Epidermal melanocyte (primary cell): ENCODE data around the gene DCAF11.

Experiments used
- DNase-seq: peaks from one replicate; pipeline ENCODE4 v3.0.0; 2011; ENCODE audit warnings: low spot score; ENCODE audit not compliant: insufficient read length

DCAF11 gene

DNA sequence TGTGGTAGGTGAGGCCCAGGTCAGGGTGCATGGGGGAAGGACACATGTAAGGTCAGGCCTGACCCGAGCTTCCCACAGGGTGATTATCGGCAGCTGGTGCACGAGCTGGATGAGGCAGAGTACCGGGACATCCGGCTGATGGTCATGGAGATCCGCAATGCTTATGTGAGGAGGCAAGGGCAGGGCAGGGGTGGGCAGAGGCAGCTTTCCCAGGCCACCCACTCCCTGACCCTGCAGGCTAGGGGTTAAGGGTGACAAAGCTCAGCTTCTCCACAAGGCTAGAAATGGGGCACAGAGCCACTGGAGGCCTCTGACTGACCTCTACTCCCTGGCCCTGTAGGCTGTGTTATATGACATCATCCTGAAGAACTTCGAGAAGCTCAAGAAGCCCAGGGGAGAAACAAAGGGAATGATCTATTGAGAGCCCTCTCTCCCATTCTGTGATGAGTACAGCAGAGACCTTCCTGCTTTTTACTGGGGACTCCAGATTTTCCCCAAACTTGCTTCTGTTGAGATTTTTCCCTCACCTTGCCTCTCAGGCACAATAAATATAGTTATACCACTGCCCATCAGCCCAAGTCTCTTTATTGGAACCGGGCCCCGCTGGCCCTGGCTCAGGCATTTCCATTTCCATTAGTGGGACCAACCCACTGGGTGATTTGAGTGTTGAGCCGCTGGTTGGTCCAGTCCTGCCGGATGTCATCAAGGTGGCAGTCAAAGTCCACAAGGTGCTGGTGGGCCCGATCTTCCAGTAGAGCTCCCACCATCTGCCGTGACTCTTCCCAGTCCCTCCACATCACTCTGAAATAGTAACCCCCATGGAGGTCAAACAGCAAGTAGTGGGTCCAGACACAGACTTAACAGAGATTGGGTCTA lies 24.1 kb downstream of the DCAF11 start:
- no peak for DNase-seq

DNA sequence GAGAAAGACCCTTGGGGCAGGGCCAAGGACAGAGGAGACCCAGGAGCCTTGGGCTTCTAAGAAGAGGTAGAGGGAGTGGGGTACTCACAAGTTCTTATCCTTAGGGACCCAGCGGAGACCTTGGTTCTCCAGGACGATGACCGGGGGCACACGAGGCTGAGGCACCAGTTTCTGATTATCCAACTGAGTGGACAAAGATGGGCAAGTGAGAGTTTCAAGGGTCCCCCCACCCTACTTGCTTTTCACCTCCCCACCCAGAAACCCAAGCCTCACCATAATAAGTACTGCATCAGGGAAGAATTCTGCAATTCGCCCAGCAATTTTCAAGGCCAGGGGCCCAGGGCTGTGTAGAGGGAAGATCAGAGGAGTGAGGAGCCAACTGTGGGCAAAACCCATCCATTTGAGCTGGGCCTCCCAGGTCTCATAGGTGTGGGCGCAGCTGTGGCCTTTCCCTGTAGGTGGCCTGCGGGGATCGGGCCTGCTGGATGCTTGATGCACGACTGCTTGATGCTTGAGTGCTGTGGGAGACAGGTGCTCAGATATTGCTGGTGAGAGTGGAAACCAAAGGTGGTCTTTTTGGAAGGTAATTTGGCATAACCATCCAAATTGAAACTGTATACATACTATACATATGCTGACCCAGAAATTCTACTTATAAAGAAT lies 24.8 kb downstream of the DCAF11 start:
- DNase-seq: no peak

DNA sequence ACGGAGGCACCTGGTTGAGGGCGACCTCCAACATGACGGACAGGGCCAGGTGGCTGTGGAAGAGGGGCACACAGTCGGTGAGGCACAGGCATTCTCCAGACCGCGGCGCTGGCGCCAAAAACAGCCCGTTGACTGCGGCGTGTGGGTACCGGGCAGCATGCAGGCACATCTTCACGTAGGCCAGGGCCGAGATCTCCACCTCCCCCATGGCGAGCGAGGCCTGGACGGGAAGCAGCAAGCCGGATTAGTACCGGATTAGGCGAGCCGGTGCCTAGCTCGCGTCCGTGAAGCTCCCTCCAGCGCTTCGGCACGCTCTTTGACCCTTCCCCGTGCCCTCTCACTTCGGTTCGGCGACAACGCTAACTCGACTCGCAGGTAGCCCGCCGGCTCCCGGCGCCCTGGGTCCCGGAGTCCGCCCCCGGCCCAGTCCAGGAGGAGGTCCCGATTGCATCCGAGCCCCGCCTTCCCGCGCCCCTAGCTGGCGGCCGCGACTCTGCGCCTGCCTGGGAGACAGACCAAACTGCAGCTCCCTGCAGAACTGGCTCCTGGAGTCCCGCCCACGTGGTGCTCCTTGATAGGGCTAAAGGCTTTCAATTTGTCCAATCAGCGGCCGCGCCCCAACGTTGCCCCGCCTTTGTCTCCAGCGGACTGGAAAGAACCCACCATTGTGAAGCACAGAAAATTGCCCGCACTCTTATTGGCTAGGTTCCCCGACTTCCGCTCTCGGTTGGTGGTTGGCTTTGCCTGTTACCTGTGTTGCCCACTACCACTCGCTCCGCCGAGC lies 26.7 kb downstream of the DCAF11 start, which contains the start of gene EMC9:
Gene EMC9, minus strand, starts transcription at position 495 of the 784 bp plus-strand sequence. Its CDS starts 287 bp downstream, at position 208.
- peak; percentile 99 for DNase-seq

DNA sequence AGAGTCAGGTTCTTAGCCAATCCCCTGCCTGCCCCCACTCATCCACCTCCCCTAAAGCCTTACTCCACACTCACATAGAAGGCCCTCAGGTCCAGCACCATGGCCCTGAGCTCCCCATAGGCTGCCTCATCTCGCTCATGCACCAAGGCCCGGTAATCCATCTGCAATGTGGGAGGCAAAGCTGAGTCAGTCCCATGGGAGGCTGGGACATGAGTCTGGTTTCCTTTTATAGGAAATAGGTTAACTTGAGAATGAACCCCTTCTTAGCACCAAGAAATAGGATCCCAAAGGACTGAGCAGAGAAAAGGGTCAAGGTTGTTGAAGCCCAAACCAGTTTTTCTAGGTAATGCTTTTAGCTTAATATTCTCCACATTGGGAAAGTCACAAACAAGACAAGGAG lies 28.9 kb downstream of the DCAF11 start:
- DNase-seq: no peak

DNA sequence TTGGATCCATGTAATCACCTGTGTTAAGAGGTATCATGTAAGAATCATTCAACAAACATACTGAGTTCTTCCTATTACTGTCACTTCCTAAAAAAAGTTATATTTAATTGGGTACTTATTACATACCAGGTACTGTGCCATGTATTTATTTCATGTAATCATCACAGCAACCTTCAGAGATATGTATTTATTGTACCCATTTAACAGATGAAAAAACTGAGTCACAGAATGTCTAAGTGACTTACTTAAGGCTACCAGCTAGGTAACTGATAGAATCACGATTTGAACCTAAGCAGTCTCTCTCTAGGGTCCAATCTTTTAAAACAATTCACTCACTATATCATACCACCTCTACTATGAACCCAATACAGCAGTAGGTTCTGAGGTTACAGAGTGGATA lies 29.9 kb downstream of the DCAF11 start:
- DNase-seq: no peak

DNA sequence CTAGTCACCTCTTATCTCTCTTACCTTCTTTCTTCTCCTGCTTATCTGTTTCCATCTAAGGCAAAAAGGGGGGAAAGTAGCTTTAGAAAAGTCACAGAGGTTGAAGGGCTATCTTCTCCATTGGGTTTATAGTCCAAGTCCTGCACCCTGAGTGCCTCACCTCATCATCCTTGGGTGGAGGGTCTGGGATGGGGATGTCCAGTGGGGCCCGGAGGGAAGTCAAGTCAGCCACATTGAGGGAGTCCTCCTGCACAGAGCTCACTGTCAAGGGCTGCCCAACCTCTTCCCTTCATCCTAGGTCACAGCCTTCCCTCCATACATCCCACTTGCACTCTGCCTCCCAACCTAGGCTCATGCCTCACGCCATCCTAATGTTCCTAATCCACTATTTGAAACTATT lies 30.6 kb downstream of the DCAF11 start:
- DNase-seq: no peak

DNA sequence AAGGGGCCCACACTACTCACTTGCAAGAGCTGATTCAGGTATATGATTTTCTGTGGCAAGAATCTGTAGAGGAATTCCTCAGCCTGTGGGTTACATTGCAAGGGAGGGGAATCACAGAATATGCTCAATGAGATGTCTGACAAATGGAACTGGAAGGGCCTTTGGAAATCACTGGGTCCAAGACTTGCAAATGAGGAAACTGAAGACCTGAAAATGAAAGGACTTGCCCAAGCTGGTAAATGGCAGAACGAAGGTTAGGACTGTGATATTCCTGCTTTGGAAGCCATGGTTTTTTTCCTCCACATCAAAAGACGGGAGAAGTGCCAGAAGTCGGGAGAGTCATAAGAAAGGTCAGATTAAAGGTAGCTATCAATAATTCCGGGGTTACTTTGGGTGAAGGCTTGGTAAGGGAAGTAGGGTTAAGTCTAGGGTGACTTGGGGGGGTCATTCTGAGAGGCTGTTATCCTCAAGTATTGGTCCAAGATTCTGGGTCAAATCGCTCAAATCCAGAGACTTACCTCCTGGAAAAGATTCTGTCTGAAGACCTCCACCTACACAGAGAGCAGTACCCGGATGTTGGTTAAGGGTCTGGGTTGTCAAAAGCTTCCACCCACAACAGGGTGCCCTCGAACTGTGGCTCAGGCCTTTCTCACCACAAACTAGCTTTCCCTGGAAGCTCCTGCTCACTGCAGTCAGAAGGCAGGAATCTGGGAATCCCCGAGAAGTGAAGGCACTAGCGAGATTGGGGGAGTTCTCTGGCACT lies 31.3 kb downstream of the DCAF11 start:
- DNase-seq: no peak

DNA sequence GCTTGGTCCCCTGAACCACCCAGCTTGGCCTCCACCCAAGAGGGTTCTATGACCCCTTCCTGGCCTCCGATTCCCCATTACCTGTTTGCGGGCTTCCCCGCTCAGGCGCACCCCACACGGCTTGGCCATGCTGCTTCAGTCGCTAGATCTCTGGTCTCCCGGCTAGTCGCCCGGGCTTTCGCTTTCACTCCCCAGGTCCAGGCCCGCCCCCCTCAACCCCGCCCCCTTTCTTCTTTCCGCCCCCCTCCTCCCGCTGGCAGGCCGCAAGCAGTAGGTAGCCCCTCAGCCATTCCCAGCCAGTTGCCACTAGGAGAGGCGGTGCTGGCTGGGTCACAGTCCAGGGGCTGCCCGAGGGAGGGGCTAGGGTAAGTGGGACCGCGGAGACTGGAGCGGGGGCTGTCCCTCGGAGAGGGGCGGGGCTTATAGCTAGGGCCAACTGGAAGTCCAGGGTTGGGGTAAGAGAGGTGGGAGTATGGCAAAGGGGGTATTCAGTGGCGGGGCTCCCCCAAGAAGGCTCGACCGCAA lies 31.9 kb downstream of the DCAF11 start, which contains the start of gene PSME2:
Gene PSME2, minus strand, starts transcription at position 158 of the 525 bp plus-strand sequence. Its CDS starts 29 bp downstream, at position 129.
- DNase-seq: peak; percentile 85

DNA sequence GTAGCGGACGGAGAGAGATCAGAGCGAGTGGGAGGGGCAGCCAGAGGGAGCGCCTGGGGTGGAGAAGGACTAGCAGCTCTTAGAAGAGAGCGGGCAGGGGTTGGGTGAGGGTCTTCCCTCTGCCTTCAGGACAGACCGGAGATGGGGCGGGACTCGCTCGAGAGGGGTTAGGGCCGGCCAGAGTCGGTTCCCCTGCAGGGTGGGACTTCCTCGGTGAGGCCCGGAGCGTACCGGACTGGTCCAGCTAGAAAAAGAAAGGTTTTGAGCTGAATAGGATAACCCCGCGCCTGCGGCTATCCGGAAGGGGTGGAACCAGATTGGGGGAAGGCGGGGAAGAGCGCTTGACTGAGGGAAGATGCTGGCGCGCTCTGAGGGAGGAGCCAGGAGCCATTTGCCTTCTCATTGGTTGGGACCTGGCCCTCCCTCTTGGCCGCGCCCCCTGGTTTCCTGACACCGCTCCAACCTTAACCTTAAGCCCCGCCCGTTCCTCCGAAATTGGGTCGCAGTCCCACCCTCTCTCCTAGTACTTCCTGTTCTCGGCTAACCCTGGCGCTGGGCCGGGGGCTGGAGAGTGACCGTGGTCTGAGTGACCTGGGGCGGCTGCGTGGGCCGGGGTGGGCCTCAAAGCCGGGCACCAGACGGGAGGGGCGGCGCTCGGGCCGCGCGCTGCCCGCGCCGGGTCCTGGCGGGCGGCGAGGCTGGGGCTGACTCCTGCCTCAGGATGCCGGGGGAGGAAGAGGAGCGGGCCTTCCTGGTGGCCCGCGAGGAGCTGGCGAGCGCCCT lies 32.6 kb downstream of the DCAF11 start, which contains the start of gene RNF31:
Gene RNF31, plus strand, starts transcription at position 521 of the 783 bp plus-strand sequence. Its CDS starts 201 bp downstream, at position 722.
- peak; percentile 93 for DNase-seq

DNA sequence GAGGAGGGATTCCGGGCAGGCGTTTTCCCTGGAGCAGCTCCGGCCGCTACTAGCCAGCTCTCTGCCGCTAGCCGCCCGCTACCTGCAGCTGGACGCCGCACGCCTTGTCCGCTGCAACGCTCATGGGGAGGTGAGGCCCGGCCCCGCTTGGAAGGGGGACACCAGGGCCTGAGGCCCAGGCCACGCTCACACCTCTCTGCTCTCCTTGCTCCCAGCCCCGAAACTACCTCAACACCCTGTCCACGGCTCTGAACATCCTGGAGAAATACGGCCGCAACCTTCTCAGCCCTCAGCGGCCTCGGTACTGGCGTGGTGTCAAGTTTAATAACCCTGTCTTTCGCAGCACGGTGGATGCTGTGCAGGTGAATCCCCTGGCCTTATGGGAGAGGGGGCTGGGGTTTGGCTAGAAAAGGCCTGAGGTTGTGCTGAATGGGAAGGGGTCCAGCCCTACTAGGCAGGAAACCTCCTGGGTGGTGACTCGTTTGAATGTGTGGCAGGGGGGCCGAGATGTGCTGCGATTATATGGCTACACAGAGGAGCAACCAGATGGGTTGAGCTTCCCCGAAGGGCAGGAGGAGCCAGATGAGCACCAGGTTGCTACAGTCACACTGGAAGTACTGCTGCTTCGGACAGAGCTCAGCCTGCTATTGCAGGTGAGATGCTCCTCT lies 33.3 kb downstream of the DCAF11 start:
- DNase-seq: no peak

DNA sequence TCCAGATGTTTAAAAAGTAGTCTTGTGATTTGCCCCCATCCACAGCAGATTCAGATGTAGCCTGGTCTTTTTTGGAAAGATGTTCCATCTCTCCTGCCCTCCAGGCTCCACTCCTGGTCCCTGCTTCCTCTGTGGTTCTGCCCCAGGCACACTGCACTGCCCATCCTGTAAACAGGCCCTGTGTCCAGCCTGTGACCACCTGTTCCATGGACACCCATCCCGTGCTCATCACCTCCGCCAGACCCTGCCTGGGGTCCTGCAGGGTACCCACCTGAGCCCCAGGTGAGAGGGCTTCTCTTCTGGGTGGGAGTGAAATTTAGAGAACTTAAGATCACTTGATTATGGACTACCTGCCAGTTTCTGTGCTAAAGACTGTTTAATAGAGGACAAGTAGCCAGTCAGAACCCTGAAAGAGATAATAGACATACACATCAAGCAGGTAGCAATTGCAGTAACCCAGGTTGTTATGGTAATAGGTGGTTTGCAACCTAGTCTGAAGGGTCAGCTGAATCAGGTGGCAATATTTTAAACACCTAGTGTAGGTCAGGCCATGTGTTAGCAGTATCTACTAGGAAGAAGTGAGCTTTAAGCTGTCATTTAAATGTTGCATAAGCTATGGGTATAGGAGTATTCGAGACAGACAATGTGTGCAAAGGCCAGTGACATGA lies 34.9 kb downstream of the DCAF11 start:
- DNase-seq: no peak

DNA sequence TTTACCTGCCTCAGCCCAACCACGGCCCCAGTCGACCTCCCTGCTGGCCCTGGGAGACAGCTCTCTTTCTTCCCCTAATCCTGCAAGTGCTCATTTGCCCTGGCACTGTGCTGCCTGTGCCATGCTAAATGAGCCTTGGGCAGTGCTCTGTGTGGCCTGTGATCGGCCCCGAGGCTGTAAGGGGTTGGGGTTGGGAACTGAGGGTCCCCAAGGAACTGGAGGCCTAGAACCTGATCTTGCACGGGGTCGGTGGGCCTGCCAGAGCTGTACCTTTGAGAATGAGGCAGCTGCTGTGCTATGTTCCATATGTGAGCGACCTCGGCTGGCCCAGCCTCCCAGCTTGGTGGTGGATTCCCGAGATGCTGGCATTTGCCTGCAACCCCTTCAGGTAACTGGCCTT lies 35.5 kb downstream of the DCAF11 start:
- DNase-seq: no peak

DNA sequence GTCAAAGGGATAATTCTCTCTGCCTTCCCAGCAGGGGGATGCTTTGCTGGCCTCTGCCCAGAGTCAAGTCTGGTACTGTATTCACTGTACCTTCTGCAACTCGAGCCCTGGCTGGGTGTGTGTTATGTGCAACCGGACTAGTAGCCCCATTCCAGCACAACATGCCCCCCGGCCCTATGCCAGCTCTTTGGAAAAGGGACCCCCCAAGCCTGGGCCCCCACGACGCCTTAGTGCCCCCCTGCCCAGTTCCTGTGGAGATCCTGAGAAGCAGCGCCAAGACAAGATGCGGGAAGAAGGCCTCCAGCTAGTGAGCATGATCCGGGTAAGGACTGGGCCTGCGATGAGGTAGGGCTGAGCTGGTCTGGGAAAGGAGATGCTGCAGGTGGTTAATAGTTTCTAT lies 36.0 kb downstream of the DCAF11 start:
- DNase-seq: no peak

DNA sequence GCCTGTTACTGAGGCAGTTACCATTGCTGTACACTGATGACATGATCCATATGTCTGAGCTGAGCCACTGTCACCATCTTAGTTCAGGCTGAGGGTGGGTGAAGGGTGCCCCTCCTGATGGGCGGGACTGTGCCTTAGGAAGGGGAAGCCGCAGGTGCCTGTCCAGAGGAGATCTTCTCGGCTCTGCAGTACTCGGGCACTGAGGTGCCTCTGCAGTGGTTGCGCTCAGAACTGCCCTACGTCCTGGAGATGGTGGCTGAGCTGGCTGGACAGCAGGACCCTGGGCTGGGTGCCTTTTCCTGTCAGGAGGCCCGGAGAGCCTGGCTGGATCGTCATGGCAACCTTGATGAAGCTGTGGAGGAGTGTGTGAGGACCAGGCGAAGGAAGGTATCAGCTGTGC lies 36.4 kb downstream of the DCAF11 start:
- DNase-seq: no peak

DNA sequence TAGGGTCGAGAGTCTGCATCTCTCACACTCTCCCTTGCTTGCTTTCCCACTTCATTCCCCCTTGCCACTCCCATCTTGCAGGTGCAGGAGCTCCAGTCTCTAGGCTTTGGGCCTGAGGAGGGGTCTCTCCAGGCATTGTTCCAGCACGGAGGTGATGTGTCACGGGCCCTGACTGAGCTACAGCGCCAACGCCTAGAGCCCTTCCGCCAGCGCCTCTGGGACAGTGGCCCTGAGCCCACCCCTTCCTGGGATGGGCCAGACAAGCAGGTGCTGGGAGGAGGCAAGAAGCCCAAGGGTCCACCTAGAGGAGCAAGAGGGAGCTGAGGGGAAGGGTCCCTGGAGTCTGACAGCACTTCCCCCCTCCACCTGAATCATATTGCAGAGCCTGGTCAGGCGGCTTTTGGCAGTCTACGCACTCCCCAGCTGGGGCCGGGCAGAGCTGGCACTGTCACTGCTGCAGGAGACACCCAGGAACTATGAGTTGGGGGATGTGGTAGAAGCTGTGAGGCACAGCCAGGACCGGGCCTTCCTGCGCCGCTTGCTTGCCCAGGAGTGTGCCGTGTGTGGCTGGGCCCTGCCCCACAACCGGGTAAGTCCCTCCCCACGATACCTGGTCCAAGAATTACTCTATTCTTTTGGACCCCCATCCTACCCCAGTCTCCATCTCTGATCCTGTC lies 37.0 kb downstream of the DCAF11 start:
- no peak for DNase-seq

DNA sequence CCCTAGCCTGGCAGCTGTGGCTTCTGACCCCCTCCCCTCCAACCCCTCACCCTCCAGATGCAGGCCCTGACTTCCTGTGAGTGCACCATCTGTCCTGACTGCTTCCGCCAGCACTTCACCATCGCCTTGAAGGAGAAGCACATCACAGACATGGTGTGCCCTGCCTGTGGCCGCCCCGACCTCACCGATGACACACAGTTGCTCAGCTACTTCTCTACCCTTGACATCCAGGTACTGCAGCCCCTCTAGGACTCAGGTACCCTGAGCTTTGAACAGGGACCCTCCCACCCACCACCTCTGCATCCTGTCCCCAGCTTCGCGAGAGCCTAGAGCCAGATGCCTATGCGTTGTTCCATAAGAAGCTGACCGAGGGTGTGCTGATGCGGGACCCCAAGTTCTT lies 40.5 kb downstream of the DCAF11 start:
- no peak for DNase-seq

DNA sequence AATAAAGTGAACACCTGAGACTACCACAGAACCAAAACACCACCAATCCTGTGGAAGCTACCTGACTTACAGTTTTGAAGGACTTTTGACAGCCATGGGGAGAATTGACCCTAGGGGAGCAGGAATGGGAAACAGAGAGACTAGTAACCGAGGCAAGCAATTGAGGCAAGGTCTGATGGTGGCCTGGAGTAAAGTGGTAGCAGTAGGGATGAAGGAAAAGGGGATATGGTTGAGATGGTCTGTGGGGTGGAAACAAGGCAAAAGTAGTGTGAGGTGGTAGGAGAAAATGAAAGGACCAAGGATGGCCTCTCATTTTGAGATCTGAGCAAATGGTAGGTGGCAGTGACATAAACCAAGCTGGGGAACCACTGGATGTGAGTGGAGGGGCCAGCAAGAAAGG lies 42.3 kb downstream of the DCAF11 start:
- DNase-seq: no peak

DNA sequence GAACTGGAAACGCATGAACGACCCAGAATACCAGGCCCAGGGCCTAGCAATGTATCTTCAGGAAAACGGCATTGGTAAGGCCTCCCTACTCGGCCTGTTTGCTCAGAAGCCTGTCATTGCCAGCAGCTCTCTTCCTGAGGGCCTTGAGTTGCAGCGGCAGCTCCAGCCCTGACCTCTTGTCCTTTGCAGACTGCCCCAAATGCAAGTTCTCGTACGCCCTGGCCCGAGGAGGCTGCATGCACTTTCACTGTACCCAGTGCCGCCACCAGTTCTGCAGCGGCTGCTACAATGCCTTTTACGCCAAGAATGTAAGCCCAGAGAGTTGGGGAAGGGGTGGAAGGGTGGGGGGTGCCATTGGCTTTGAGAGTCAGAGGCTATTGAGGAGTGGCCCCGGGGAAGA lies 42.8 kb downstream of the DCAF11 start:
- DNase-seq: no peak
